H1 (cell line): ENCODE results near the gene TINAG. TPM values are rescaled to one million over a fixed set of nuclear protein-coding genes. Genes with fewer than 3 reads are reported as not detected.

ENCODE experiments used
- ASH2L ChIP-seq: fragments of 200-600, 300-600 bp; sonication (generic); IDR thresholded peaks from one replicate; pipeline ENCODE4 v1.7.1; 2017; ENCODE audit warnings: low read length
- BRCA1 ChIP-seq: IDR thresholded peaks from 2 replicates; pipeline ENCODE4 v1.6.1; 2012; ENCODE audit warnings: low read depth, low read length, improper control_type of control experiment
- SIN3A ChIP-seq, 2 experiments: IDR thresholded peaks in 1 of 2; conservative IDR thresholded peaks in 1 of 2; 2 replicates each; pipeline ENCODE4 v1.6.1; 2011 to 2012; ENCODE audit warnings: low read length in 2 of 2, improper control_type of control experiment in 1 of 2, low read depth in 1 of 2, mild to moderate bottlenecking in 1 of 2
- SUZ12 ChIP-seq: fragments of 200-600 bp; sonication (generic); IDR thresholded peaks from 2 replicates; pipeline ENCODE4 v1.6.1; 2012; ENCODE audit warnings: mild to moderate bottlenecking, inconsistent platforms, low read length, moderate library complexity, mixed read lengths
- TAF7 ChIP-seq: optimal IDR thresholded peaks from 2 replicates; pipeline ENCODE3; 2011; ENCODE audit warnings: low read depth, mild to moderate bottlenecking, inconsistent platforms, low read length, moderate library complexity, borderline replicate concordance
- TEAD4 ChIP-seq: IDR thresholded peaks from 2 replicates; pipeline ENCODE4 v1.6.1; 2012; ENCODE audit warnings: low read depth, low read length, inconsistent platforms, mixed read lengths
- polyA plus RNA-seq, 7 experiments: library from polyadenylated mRNA; depleted of rRNA in 3 of 7; stranded (reverse) in 5 of 7; unstranded in 2 of 7; fragments of >200 nt in 5 of 7; fragments of 200-250 nt in 2 of 7; gene quantifications; 1 replicate in 5 of 7; 2 replicates in 1 of 7; 4 replicates in 1 of 7; pipeline versions ENCODE4 v1.2.1 to v1.2.3, GENCODE V29; 2011 to 2013; ENCODE audit warnings: missing spikeins in 2 of 7, mixed read lengths in 2 of 7
- total RNA-seq: library from RNA; stranded (reverse); fragmentation: NEBNext Ultra II Directional; extraction: Animal tissue kit (Norgen Biotek cat#: 25700); gene quantifications from 2 replicates; pipeline ENCODE4 v1.2.1, GENCODE V29; 2021
- TF ChIP-seq, protein P1 (sequence below): fragments of 300-600 bp; sonication (generic); IDR thresholded peaks from 2 replicates; pipeline ENCODE4 v1.7.1; 2012; ENCODE audit warnings: low read length, moderate library complexity, mild to moderate bottlenecking, inconsistent platforms; ENCODE audit not compliant: insufficient replicate concordance
- TF ChIP-seq, protein P2 (sequence below): IDR thresholded peaks from 2 replicates; pipeline ENCODE4 v1.6.1; 2012; ENCODE audit warnings: inconsistent platforms

TINAG gene
- total and polyA plus RNA-seq, 2 of the 8 experiments (the other 6 are each of a cell fraction or from before 2014, with no cell fraction given), result not detected

DNA sequence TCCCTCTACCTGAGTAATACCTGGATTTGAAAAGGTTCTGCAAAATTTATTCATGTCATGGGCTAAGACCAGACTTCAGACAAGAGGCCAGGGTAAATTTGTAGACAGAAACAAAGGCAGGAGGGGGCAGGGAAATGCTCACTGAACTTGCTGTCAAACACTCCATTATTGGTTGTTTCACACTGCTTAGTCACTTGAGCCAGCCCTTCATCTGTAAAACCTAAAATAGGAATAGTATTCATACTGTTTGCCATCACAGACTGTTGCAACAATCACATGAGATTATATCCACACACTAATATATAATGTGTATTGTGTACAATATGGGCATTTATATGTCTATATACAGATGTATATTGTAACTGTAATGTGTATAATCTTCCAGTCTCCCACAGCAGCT lies 6.5 kb upstream of the TINAG start (continued):
- TF ChIP-seq, protein P1, sequence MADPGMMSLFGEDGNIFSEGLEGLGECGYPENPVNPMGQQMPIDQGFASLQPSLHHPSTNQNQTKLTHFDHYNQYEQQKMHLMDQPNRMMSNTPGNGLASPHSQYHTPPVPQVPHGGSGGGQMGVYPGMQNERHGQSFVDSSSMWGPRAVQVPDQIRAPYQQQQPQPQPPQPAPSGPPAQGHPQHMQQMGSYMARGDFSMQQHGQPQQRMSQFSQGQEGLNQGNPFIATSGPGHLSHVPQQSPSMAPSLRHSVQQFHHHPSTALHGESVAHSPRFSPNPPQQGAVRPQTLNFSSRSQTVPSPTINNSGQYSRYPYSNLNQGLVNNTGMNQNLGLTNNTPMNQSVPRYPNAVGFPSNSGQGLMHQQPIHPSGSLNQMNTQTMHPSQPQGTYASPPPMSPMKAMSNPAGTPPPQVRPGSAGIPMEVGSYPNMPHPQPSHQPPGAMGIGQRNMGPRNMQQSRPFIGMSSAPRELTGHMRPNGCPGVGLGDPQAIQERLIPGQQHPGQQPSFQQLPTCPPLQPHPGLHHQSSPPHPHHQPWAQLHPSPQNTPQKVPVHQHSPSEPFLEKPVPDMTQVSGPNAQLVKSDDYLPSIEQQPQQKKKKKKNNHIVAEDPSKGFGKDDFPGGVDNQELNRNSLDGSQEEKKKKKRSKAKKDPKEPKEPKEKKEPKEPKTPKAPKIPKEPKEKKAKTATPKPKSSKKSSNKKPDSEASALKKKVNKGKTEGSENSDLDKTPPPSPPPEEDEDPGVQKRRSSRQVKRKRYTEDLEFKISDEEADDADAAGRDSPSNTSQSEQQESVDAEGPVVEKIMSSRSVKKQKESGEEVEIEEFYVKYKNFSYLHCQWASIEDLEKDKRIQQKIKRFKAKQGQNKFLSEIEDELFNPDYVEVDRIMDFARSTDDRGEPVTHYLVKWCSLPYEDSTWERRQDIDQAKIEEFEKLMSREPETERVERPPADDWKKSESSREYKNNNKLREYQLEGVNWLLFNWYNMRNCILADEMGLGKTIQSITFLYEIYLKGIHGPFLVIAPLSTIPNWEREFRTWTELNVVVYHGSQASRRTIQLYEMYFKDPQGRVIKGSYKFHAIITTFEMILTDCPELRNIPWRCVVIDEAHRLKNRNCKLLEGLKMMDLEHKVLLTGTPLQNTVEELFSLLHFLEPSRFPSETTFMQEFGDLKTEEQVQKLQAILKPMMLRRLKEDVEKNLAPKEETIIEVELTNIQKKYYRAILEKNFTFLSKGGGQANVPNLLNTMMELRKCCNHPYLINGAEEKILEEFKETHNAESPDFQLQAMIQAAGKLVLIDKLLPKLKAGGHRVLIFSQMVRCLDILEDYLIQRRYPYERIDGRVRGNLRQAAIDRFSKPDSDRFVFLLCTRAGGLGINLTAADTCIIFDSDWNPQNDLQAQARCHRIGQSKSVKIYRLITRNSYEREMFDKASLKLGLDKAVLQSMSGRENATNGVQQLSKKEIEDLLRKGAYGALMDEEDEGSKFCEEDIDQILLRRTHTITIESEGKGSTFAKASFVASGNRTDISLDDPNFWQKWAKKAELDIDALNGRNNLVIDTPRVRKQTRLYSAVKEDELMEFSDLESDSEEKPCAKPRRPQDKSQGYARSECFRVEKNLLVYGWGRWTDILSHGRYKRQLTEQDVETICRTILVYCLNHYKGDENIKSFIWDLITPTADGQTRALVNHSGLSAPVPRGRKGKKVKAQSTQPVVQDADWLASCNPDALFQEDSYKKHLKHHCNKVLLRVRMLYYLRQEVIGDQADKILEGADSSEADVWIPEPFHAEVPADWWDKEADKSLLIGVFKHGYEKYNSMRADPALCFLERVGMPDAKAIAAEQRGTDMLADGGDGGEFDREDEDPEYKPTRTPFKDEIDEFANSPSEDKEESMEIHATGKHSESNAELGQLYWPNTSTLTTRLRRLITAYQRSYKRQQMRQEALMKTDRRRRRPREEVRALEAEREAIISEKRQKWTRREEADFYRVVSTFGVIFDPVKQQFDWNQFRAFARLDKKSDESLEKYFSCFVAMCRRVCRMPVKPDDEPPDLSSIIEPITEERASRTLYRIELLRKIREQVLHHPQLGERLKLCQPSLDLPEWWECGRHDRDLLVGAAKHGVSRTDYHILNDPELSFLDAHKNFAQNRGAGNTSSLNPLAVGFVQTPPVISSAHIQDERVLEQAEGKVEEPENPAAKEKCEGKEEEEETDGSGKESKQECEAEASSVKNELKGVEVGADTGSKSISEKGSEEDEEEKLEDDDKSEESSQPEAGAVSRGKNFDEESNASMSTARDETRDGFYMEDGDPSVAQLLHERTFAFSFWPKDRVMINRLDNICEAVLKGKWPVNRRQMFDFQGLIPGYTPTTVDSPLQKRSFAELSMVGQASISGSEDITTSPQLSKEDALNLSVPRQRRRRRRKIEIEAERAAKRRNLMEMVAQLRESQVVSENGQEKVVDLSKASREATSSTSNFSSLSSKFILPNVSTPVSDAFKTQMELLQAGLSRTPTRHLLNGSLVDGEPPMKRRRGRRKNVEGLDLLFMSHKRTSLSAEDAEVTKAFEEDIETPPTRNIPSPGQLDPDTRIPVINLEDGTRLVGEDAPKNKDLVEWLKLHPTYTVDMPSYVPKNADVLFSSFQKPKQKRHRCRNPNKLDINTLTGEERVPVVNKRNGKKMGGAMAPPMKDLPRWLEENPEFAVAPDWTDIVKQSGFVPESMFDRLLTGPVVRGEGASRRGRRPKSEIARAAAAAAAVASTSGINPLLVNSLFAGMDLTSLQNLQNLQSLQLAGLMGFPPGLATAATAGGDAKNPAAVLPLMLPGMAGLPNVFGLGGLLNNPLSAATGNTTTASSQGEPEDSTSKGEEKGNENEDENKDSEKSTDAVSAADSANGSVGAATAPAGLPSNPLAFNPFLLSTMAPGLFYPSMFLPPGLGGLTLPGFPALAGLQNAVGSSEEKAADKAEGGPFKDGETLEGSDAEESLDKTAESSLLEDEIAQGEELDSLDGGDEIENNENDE, result no peak
- TF ChIP-seq, protein P2, sequence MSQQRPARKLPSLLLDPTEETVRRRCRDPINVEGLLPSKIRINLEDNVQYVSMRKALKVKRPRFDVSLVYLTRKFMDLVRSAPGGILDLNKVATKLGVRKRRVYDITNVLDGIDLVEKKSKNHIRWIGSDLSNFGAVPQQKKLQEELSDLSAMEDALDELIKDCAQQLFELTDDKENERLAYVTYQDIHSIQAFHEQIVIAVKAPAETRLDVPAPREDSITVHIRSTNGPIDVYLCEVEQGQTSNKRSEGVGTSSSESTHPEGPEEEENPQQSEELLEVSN, result no peak
- TF ChIP-seq TAF7 (no peak), BRCA1 (no peak), TEAD4 (no peak), SUZ12 (no peak), SIN3A (conservative IDR thresholded peaks at IDR 0.05 in 1 of 2, IDR thresholded peaks at IDR 0.05 in 1 of 2; ENCODE audit: low read depth in 1 of 2, low read length in 2 of 2) (no peak), ASH2L (no peak)
